ENCODE data around the gene NR2F1-AS1. TPM values are rescaled to one million over a fixed set of nuclear protein-coding genes. Genes with fewer than 3 reads are reported as not detected.

NR2F1-AS1 gene
- total and polyA plus RNA-seq, 9 of the 15 experiments (the other 6 are each of a cell fraction or from before 2014, with no cell fraction given) = not detected

GRCh38 chr5:93571114-93571949, 9.7 kb downstream of the NR2F1-AS1 start:
- ATAC-seq (no peak), DNase-seq (ENCODE audit: extremely low read depth in 1 of 4, low spot score in 3 of 4) (no peak), FAIRE-seq (no peak)
- H3K27me3 ChIP-seq (ENCODE audit: control insufficient read depth in 2 of 2, insufficient read depth in 2 of 2, low read length in 2 of 2) = peaks cover 0 to 30% of the 10 kb centered on the region in 2 experiments; a peak in 2 of 5 replicates
- in situ Hi-C loops (cut with MboI) (no loop called here), intact Hi-C loops (cut with micrococcal nuclease) (no loop called here)
- no peaks in the 10 kb centered on the region for H3K9me1 ChIP-seq (ENCODE audit: control insufficient read depth, insufficient read depth, low read length)
- no peaks in the 10 kb centered on the region for H3K79me2 ChIP-seq (ENCODE audit: control insufficient read depth, insufficient read depth, low read length)
- no peaks in the 10 kb centered on the region for H4K20me1 ChIP-seq (replicated peaks; ENCODE audit: control insufficient read depth, insufficient read depth, low read length)
- TF ChIP-seq ETS2 (tag; IDR thresholded peaks at IDR 0.05; ENCODE audit: borderline replicate concordance, poor library complexity, severe bottlenecking) (no peak), RUNX1 (IDR thresholded peaks at IDR 0.05; ENCODE audit: low read depth) (no peak), POLR2H (tag; IDR thresholded peaks at IDR 0.05; ENCODE audit: low read depth) (no peak), ZNF217 (CRISPR knock-in tag; IDR thresholded peaks at IDR 0.05) (no peak), CEBPZ (IDR thresholded peaks at IDR 0.05; ENCODE audit: borderline replicate concordance, low read depth, low read length) (no peak), HINFP (tag; conservative IDR thresholded peaks at IDR 0.05; ENCODE audit: low read depth) (no peak), RFX7 (CRISPR knock-in tag; IDR thresholded peaks at IDR 0.05) (no peak), NCOA4 (IDR thresholded peaks at IDR 0.05; ENCODE audit: partially characterized antibody) (no peak), PPARD (CRISPR knock-in tag; IDR thresholded peaks at IDR 0.05) (no peak)
- TF ChIP-seq, protein P1, sequence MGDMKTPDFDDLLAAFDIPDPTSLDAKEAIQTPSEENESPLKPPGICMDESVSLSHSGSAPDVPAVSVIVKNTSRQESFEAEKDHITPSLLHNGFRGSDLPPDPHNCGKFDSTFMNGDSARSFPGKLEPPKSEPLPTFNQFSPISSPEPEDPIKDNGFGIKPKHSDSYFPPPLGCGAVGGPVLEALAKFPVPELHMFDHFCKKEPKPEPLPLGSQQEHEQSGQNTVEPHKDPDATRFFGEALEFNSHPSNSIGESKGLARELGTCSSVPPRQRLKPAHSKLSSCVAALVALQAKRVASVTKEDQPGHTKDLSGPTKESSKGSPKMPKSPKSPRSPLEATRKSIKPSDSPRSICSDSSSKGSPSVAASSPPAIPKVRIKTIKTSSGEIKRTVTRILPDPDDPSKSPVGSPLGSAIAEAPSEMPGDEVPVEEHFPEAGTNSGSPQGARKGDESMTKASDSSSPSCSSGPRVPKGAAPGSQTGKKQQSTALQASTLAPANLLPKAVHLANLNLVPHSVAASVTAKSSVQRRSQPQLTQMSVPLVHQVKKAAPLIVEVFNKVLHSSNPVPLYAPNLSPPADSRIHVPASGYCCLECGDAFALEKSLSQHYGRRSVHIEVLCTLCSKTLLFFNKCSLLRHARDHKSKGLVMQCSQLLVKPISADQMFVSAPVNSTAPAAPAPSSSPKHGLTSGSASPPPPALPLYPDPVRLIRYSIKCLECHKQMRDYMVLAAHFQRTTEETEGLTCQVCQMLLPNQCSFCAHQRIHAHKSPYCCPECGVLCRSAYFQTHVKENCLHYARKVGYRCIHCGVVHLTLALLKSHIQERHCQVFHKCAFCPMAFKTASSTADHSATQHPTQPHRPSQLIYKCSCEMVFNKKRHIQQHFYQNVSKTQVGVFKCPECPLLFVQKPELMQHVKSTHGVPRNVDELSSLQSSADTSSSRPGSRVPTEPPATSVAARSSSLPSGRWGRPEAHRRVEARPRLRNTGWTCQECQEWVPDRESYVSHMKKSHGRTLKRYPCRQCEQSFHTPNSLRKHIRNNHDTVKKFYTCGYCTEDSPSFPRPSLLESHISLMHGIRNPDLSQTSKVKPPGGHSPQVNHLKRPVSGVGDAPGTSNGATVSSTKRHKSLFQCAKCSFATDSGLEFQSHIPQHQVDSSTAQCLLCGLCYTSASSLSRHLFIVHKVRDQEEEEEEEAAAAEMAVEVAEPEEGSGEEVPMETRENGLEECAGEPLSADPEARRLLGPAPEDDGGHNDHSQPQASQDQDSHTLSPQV (IDR thresholded peaks at IDR 0.05) = no peak
- no peak overlapping the region for H2AFZ ChIP-seq (ENCODE audit: low read depth, low read length)
- no peak overlapping the region for H3K4me2 ChIP-seq (ENCODE audit: insufficient read depth, low read length)
- H3K27ac ChIP-seq (ENCODE audit: extremely low read depth, low read depth, low read length) = no peak overlapping the region
- no peak overlapping the region for H3K4me3 ChIP-seq
- ChIA-PET CTCF (ENCODE audit: low intra/inter-chr PET ratio) (no interaction called here), POLR2A (interaction anchor here (0.6 kb wide), 1 partner anchor 1254 kb away, joined by 3 read pairs; no protein-coding TSS in a partner anchor)
- no peak overlapping the region for H3K9ac ChIP-seq (ENCODE audit: insufficient read depth in 1 of 2, low read depth in 2 of 2, low read length in 2 of 2)
- no peaks in the 10 kb centered on the region; a peak in 1 of 5 replicates for H3K4me1 ChIP-seq (replicated peaks in 1 of 2; ENCODE audit: control insufficient read depth in 2 of 2, insufficient read depth in 2 of 2, low read length in 2 of 2)
- H3K36me3 ChIP-seq (ENCODE audit: control insufficient read depth, insufficient read depth, low read length) = no peaks in the 10 kb centered on the region
- BruUV-seq (replicated peaks) = no TSS peak
- WGBS (ENCODE audit: insufficient coverage, low coverage, missing lambda C conversion rate) = 10% methylated on average over 31 of the region's 32 CpGs
- H3K9me3 ChIP-seq (replicated peaks; ENCODE audit: control insufficient read depth, insufficient read depth, low read depth, low read length) = no peaks in the 10 kb centered on the region

All from K562 (cell line).